HCT116 (cell line): ENCODE data around the gene KY. TPM values are rescaled to one million over a fixed set of nuclear protein-coding genes. Genes with fewer than 3 reads are reported as not detected.

ENCODE experiments used
- ATAC-seq: fragments of 200-7000 bp; cut with Tn5 transposase; 2 replicates; pipeline ENCODE4 v1.9.1; 2020; ENCODE audit warnings: mild to moderate bottlenecking, moderate library complexity
- BruUV-seq: library from RNA; stranded (reverse); fragments of 400-500 nt; replicated peaks from 2 replicates; lab custom pipeline; 2021; lab: Mats Ljungman, UMichigan
- CTCF ChIA-PET: fragments of 300-600 bp; sonication (Branson Sonifier 250); formaldehyde crosslinking; loops from one replicate; lab custom pipeline; 2021; ENCODE audit warnings: antibody characterized with exemption; lab: Charles Lee
- POLR2A ChIA-PET: fragments of 300-600, 350-600 bp; sonication (Branson Sonifier 250); formaldehyde crosslinking; loops from one replicate; lab custom pipeline; 2021; ENCODE audit warnings: antibody characterized with exemption; lab: Charles Lee
- RAD21 ChIA-PET, 2 experiments: fragments of 300-600 bp; sonication (Branson Sonifier 250); formaldehyde crosslinking; loops; one replicate each; lab custom pipeline; 2023; ENCODE audit warnings: low total read pairs in 2 of 2; ENCODE audit not compliant: uncharacterized antibody in 2 of 2, unreplicated experiment in 2 of 2, low non-redundant PET in 1 of 2; lab: Charles Lee
- DNase-seq: peaks from one replicate; pipeline ENCODE4 v3.0.0-alpha.2; 2010; ENCODE audit warnings: low read depth, low spot score
- H2AFZ ChIP-seq: fragments of 200-600 bp; shearing (Covaris generic), sonication (generic); 2 replicates; pipeline ENCODE4 v1.6.1; 2017; ENCODE audit warnings: low read depth, mixed run types, mixed read lengths, antibody characterized with exemption, low read length; ENCODE audit not compliant: poor library complexity, severe bottlenecking
- H3K27ac ChIP-seq: 2 replicates; pipeline ENCODE4 v1.5.1; 2012; ENCODE audit warnings: low read depth, low read length
- H3K27me3 ChIP-seq: fragments of 200-600 bp; sonication (generic); 2 replicates; pipeline ENCODE4 v1.6.1; 2016; ENCODE audit warnings: mixed run types, low read length, mixed read lengths; ENCODE audit not compliant: insufficient read depth
- H3K36me3 ChIP-seq, 2 experiments: fragments of 200-500 bp in 1 of 2; fragments of 200-600 bp in 1 of 2; sonication (Bioruptor generic) in 1 of 2; sonication (generic) in 1 of 2; 2 replicates each; pipeline versions ENCODE4 v1.5.1 to v1.6.1; 2014 to 2016; ENCODE audit warnings: low read length in 2 of 2, inconsistent platforms in 1 of 2, mixed read lengths in 1 of 2, mixed run types in 1 of 2; ENCODE audit not compliant: insufficient read depth in 2 of 2, control insufficient read depth in 1 of 2
- H3K4me1 ChIP-seq, 2 experiments: fragments of 200-600 bp in 1 of 2; sonication (generic) in 1 of 2; 2 replicates each; pipeline versions ENCODE4 v1.5.1 to v1.6.1; 2012 to 2017; ENCODE audit warnings: low read length in 2 of 2, inconsistent platforms in 1 of 2, mild to moderate bottlenecking in 1 of 2, mixed read lengths in 1 of 2, mixed run types in 1 of 2, moderate library complexity in 1 of 2; ENCODE audit not compliant: insufficient read depth in 2 of 2, control insufficient read depth in 1 of 2
- H3K4me2 ChIP-seq: fragments of 200-600 bp; sonication (generic); 2 replicates; pipeline ENCODE4 v1.6.1; 2017; ENCODE audit warnings: mixed run types, low read length, mixed read lengths
- H3K4me3 ChIP-seq, 2 experiments: fragments of 200-600 bp in 1 of 2; sonication (generic) in 1 of 2; replicated peaks in 1 of 2; 2 replicates each; pipeline ENCODE4 v1.5.1; 2011 to 2016; ENCODE audit warnings: low read length in 2 of 2, control low read depth in 1 of 2, low read depth in 1 of 2, mild to moderate bottlenecking in 1 of 2, mixed read lengths in 1 of 2, mixed run types in 1 of 2
- H3K79me2 ChIP-seq: fragments of 200-600 bp; sonication (generic); 2 replicates; pipeline ENCODE4 v1.6.1; 2017; ENCODE audit warnings: mild to moderate bottlenecking, mixed run types, low read length, moderate library complexity, mixed read lengths; ENCODE audit not compliant: insufficient read depth
- H3K9ac ChIP-seq: fragments of 200-600 bp; sonication (generic); 2 replicates; pipeline ENCODE4 v1.6.1; 2016; ENCODE audit warnings: low read length, mixed read lengths
- H3K9me2 ChIP-seq: fragments of 200-600 bp; sonication (generic), shearing (Covaris generic); 2 replicates; pipeline ENCODE4 v1.6.1; 2017; ENCODE audit warnings: mixed run types, mild to moderate bottlenecking, moderate library complexity; ENCODE audit not compliant: insufficient read depth
- H3K9me3 ChIP-seq, 2 experiments: fragments of 200-500 bp in 1 of 2; fragments of 200-600 bp in 1 of 2; sonication (Bioruptor generic) in 1 of 2; sonication (generic) in 1 of 2; 2 replicates each; pipeline ENCODE4 v1.6.1; 2014 to 2017; ENCODE audit warnings: low read length in 2 of 2, mixed read lengths in 2 of 2, inconsistent platforms in 1 of 2, low read depth in 1 of 2, mild to moderate bottlenecking in 1 of 2, mixed run types in 1 of 2, moderate library complexity in 1 of 2; ENCODE audit not compliant: control insufficient read depth in 1 of 2, insufficient read depth in 1 of 2
- H4K20me1 ChIP-seq: fragments of 200-600 bp; sonication (generic), shearing (Covaris generic); 2 replicates; pipeline ENCODE4 v1.6.1; 2017; ENCODE audit warnings: mixed run types, mild to moderate bottlenecking, moderate library complexity; ENCODE audit not compliant: insufficient read depth
- CBX3 ChIP-seq: IDR thresholded peaks from 2 replicates; pipeline ENCODE4 v1.6.1; 2012; ENCODE audit warnings: low read depth
- CEBPB ChIP-seq: IDR thresholded peaks from 2 replicates; pipeline ENCODE4 v1.6.1; 2012; ENCODE audit warnings: low read depth
- CTCF ChIP-seq, 3 experiments: fragments of 200-600 bp in 1 of 3; sonication (generic) in 1 of 3; IDR thresholded peaks in 2 of 3; conservative IDR thresholded peaks in 1 of 3; 2 replicates each; pipeline ENCODE4 v1.5.1; 2012 to 2017; ENCODE audit warnings: low read depth in 2 of 3, low read length in 2 of 3, antibody characterized with exemption in 1 of 3, borderline replicate concordance in 1 of 3, control low read depth in 1 of 3, mild to moderate bottlenecking in 1 of 3, mixed read lengths in 1 of 3, mixed run types in 1 of 3, moderate library complexity in 1 of 3; ENCODE audit not compliant: insufficient read depth in 1 of 3
- ELF1 ChIP-seq: IDR thresholded peaks from 2 replicates; pipeline ENCODE4 v1.6.1; 2012; ENCODE audit warnings: low read depth, borderline replicate concordance
- EZH2 ChIP-seq: fragments of 200-600 bp; sonication (generic); IDR thresholded peaks from 2 replicates; pipeline ENCODE4 v1.6.1; 2017; ENCODE audit warnings: antibody characterized with exemption, mixed run types
- EZH2phosphoT487 ChIP-seq: fragments of 200-600 bp; IDR thresholded peaks from 2 replicates; pipeline ENCODE4 v1.6.1; 2018; ENCODE audit warnings: antibody characterized with exemption, borderline replicate concordance
- FOSL1 ChIP-seq: IDR thresholded peaks from 2 replicates; pipeline ENCODE4 v1.6.1; 2012; ENCODE audit warnings: low read depth
- JUND ChIP-seq: IDR thresholded peaks from 2 replicates; pipeline ENCODE4 v1.6.1; 2012
- POLR2A ChIP-seq: IDR thresholded peaks from 2 replicates; pipeline ENCODE4 v1.7.0; 2011; ENCODE audit warnings: borderline replicate concordance; ENCODE audit not compliant: insufficient read depth, insufficient read length; ENCODE audit errors: extremely low read depth
- REST ChIP-seq: IDR thresholded peaks from 2 replicates; pipeline ENCODE4 v1.6.1; 2012; ENCODE audit warnings: low read depth
- SIN3A ChIP-seq: IDR thresholded peaks from 2 replicates; pipeline ENCODE4 v1.6.1; 2012; ENCODE audit warnings: low read depth
- SRF ChIP-seq: IDR thresholded peaks from 2 replicates; pipeline ENCODE4 v1.6.1; 2012; ENCODE audit warnings: low read depth
- TCF7L2 ChIP-seq: IDR thresholded peaks from 2 replicates; pipeline ENCODE4 v1.7.0; 2011; ENCODE audit warnings: borderline replicate concordance, inconsistent platforms; ENCODE audit not compliant: insufficient read depth, insufficient read length; ENCODE audit errors: extremely low read depth
- YY1 ChIP-seq: IDR thresholded peaks from 2 replicates; pipeline ENCODE4 v1.6.1; 2011; ENCODE audit warnings: low read length, low read depth, moderate library complexity, mild to moderate bottlenecking; ENCODE audit not compliant: insufficient replicate concordance; ENCODE audit errors: extremely low read depth
- ZBTB33 ChIP-seq: IDR thresholded peaks from 2 replicates; pipeline ENCODE4 v1.6.1; 2011; ENCODE audit warnings: mild to moderate bottlenecking, low read length, moderate library complexity; ENCODE audit not compliant: insufficient replicate concordance; ENCODE audit errors: extremely low read depth
- ZFX ChIP-seq: fragments of 450-650 bp; IDR thresholded peaks from 2 replicates; pipeline ENCODE4 v1.6.1; 2017
- ZNF274 ChIP-seq: fragments of 200-500 bp; sonication (Bioruptor generic); IDR thresholded peaks from 2 replicates; pipeline ENCODE4 v1.6.1; 2014; ENCODE audit warnings: mild to moderate bottlenecking, low read depth, low read length, inconsistent platforms
- intact Hi-C: fragments of 100-400 bp; cut with micrococcal nuclease; formaldehyde crosslinking; loops from 2 replicates; pipeline ENCODE4 v1.10.0; 2022
- total RNA-seq: library from RNA; stranded (reverse); gene quantifications from one replicate; pipeline ENCODE4 v1.2.1, GENCODE V29; 2021; ENCODE audit not compliant: unreplicated experiment

Gene KY
- total RNA-seq, 1 experiment from 2014 or later: not detected

- Histone ChIP-seq H3K4me3 (no peak overlapping the region), H3K36me3 (no peaks in the 10 kb centered on the region), H3K27me3 (peaks cover 12% of the 10 kb centered on the region; the same call in 1 of the 2 replicates), H2AFZ (no peak overlapping the region), H3K9me2 (no peaks in the 10 kb centered on the region), H3K79me2 (no peaks in the 10 kb centered on the region), H3K27ac (no peak overlapping the region), H3K4me1 (peaks cover 0 to 2% of the 10 kb centered on the region in 2 experiments; a peak in 1 of 4 replicates), H3K9me3 (no peaks in the 10 kb centered on the region), H3K4me2 (no peak overlapping the region), H4K20me1 (no peaks in the 10 kb centered on the region), H3K9ac (no peak overlapping the region)
- ATAC-seq (no peak), DNase-seq (no peak)
- ChIA-PET RAD21 (no interaction called here), POLR2A (no interaction called here), CTCF (no interaction called here)
- BruUV-seq: no TSS peak
- TF ChIP-seq EZH2phosphoT487 (no peak), JUND (no peak), CEBPB (no peak), SIN3A (no peak), ZNF274 (no peak), YY1 (no peak), REST (no peak), SRF (no peak), ZFX (no peak), TCF7L2 (no peak), CBX3 (no peak), FOSL1 (no peak), EZH2 (no peak), ELF1 (no peak), POLR2A (no peak), ZBTB33 (no peak), CTCF (IDR thresholded peaks at IDR 0.05 in 2 of 3, conservative IDR thresholded peaks at IDR 0.05 in 1 of 3; ENCODE audit: borderline replicate concordance in 1 of 3, insufficient read depth in 1 of 3, low read depth in 2 of 3, low read length in 2 of 3) (no peak)
- intact Hi-C loops: no loop called here
These were observed 45.3 kb downstream of the KY start for GRCh38 chr3:134605556-134605955.
